ENCODE data around the gene MVB12B.

Gene MVB12B

DNA sequence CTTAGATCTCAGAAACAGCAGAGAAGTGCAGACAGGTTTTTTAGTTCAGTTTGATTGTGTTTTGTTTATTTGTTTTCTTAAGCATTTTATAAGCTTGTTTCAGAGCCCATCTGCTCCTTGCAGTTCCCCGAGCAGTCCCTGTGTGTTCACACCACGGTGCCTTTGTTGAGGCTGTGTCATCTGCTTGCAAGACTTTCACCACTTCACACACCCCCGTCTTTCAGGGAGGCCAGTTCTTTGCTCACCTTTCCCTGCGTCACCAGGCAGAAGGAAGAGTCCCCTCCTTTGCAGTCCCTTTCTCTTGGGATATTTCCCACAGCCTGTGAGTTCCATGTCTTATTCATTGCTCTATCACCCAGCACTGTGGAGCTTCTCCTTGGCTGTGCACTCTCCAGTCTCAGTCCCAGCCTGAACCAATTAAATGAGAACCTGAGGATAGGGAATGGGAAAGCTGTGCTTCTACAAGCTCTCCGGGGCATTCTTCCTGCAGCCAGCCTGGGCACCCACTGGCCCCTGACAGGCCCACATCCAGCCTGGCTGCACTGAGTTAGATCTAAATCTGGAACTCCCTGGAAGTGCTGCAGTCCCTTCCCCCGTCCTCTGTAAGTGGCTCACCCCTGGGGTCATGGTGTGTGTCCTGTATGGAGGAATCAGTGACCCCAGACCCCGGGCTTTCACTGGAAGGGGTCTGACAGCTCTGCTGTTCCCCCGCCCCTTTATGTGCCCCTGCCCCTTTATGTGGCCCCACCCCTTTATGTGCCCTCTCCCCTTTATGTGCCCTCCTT lies 5.5 kb downstream of the MVB12B start:
- no peak for DNase-seq (ENCODE audit: low read depth)

DNA sequence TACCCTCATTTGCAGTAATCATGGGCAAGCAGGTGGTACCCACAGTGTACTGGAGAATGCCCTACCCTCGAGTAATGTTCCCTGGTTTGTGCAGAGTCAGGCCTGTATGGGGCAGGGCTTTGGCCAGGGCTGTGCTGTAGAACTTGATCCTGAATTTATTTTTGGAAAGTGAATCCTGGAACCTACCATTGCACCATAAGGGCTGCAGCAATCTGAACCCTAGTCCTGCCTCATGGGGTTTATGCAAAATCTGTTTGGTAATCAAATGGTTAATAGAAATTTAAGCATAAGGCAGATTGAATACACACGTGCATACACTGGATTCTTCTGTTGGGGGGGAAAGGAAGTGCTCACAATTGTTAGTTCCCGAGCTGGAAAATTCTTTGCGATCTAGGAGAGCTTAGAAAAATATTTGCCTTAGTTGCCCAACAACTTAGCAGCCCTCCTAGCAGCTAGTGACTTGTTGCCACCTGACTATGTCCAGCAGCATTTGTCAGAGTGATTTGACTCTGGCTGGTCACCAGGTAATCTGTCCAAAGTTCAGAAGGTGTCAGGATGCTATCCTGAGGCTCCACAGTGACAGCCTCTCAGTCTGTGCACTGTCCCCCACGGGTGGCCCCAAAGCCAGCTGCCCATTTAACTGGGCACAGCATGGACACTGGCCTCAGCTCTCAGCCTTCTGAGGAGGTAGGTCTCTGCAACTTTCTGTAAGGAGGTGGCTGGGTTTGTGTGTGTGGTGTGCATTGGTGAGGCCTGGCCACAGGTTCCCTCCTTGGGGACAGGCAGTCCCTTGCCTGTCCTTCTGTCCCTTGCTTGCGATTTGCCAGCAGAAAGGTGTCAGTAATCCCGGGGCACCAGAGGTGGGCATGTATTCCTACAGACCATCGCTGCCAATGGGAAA lies 8.3 kb downstream of the MVB12B start:
- no peak for DNase-seq (ENCODE audit: low read depth)

DNA sequence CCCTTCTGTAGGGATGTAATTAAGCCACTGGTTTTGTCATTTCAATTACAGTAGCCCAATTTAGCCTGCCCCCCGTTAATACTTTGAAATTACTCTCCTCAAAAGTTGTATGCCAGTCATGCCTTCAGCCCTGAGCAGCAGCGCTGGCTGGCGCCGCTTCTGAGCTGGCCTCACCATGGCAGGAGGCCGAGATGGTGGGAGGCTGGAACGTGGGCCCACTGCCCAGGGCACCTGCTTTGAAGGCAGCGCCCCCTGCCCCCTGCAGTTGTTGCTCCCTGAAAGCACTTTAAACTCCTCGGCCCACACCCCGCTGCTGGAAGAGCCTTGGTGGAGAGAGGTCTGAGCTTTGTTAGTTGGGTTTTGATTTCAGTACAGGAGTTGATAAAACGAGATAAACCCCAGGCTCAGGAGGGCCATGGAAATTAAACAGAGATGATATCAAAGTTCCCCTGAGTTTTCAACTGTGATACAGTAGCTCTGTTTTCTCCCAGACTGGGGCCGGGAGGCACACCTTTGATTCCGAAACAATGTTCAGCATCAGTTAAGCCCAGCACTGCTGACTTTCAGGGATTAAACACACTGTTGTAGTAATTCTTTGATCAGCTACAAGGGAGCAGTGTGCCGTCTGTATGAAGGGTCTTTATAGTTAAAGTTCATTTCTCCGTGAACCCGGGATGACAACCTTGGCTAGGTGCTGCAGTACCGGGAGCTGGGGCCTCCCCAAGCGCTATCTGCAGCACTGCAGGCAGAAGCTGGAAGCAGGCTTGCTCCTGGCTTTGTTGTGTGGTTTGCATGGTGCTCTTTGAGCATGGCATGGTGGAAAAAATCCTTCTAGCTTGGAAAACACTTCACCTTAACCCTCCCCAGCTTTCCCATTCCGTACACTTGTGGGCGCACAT lies 9.5 kb downstream of the MVB12B start:
- DNase-seq (ENCODE audit: low read depth), result no peak

- DNase-seq (ENCODE audit: low read depth), result no peak
These were observed 10.2 kb downstream of the MVB12B start for GRCh38 chr9:126336736-126337325.

DNA sequence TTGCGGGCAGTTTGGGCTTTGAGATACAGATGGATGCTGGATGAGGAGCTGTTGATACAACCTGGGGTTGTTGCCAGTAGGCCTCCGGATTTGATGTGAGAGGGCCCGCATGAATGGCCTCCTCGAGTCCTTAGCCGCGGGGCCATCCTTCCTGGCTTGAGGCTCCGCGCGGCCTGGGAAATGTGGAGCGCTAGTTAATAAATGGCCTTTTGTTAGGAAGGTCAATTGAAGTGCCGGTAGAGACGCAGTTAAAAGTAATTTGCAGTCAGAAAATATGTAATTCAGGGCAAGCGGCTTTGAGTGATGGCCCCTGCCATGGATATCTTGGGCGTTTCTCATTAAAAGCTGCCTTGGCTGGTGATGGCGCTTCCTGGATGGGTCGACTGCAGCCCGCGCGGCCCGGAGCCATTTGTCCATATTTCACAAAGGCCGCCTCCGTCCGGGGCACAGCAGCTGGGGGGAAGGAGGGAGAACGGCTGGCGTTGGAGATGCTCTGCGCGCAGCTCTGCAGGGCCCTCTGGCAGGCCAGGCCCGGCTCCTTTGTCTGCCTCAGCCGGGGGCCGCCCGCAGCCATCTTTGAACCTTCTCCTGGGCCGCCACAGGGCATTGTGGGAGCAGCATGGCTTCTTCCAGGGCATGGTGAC lies 11.2 kb downstream of the MVB12B start:
- no peak for DNase-seq (ENCODE audit: low read depth)

GRCh38 chr9:126338945-126339344 lies 12.3 kb downstream of the MVB12B start:
- DNase-seq (ENCODE audit: low read depth), result no peak

DNA sequence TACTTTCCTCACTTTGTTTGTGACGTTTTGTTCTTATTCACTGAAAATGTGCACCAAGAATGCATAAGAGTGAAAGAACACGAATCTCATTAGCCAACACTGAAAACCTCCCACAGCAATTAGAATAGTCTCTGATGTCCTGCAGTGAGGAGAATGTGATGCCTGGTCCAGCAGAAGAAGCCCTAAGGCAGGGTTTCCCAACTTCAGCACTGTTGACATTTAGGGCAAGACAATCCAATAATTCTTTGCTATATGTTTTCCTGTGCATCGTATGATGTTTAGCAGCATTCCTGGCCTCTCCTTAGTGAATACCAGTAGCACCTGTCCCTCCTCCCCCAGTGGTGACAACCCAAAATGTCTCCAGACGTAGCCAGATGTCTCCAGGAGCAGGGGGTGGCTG lies 14.8 kb downstream of the MVB12B start:
- DNase-seq (ENCODE audit: low read depth), result no peak

- DNase-seq (ENCODE audit: low read depth), result no peak
These were observed 15.3 kb downstream of the MVB12B start for GRCh38 chr9:126341902-126342301.

DNA sequence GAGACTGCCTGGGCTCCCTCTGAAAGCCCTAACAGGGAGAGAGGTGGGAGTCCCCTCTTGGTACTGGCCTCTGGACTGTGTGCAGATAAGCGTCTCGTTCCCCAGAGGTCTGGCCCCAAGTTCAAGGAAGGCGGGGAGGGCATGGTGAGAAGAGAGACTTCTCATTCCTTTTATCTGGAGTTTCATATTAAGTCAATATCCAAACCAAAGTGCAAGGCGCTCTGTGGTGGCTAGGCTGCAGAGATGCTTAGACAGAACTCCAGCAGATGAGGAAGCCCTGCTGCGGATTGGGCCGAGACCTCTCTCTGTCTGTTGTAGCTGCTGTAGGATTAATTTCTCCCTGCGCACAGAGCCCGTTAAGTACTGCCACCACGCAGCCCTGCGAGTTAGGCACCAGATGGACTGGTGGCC lies 16.0 kb downstream of the MVB12B start:
- DNase-seq (ENCODE audit: low read depth), result no peak

DNA sequence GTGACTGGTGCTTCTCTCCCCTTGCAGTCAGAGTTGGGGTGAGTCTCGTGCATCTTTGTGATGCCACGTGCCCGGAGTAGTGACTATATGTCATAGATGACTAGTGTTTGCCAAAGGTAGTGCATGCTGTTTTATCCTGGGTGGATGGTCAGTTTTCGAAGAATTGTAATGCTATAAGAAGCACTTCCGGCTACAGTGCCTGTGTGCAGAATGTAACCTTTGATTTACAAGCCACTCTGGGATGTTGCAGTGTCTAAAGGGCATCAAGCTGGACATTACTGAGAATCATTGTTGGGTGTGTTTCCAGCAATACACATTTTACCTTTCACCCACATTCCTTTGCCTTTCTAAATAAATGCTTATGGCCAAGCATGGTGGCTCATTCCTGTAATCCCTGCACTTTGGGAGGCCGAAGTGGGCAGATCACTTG lies 16.7 kb downstream of the MVB12B start:
- DNase-seq (ENCODE audit: low read depth), result no peak

DNA sequence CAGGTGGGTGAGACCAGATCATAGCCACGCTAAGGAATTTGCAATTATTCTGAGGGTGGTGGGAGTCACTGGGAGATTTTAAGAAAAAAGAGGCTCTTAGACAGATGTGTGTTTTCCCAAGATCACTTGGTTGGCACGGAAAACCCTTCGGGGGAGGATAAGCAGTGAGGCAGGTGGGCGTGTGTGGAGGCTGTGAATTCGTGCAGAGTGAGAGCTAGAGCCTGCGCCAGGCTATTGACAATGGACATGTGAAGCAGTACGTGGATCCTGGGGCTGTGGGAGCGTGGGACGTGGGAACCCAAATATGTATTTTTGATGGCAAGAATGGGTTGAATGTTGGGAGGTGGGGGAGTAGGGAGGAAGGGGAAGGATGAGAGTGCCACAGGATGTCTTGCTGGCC lies 19.4 kb downstream of the MVB12B start:
- DNase-seq (ENCODE audit: low read depth), result no peak

DNA sequence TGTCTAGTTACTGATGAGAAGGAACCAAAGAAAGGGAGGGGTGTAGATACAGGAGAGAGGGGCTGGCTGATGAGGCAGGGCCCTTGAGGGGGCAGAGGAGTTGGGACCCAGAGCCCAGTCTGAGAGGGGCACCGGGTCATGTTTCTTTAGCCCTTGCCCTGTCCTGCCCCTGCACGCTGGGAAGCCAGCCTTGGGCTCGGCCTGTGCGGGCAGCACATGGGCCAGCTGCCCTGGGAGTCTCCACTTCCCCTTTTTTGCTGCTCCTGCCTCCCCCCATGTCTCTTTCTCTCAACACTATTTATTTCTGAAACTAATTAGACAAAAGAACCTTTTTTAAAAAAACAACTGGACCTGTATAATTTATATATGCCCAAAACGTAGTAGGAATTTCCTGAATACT lies 20.5 kb downstream of the MVB12B start:
- no peak for DNase-seq (ENCODE audit: low read depth)

- no peak for DNase-seq (ENCODE audit: low read depth)
These were observed 21.5 kb downstream of the MVB12B start for GRCh38 chr9:126347911-126348760.

DNA sequence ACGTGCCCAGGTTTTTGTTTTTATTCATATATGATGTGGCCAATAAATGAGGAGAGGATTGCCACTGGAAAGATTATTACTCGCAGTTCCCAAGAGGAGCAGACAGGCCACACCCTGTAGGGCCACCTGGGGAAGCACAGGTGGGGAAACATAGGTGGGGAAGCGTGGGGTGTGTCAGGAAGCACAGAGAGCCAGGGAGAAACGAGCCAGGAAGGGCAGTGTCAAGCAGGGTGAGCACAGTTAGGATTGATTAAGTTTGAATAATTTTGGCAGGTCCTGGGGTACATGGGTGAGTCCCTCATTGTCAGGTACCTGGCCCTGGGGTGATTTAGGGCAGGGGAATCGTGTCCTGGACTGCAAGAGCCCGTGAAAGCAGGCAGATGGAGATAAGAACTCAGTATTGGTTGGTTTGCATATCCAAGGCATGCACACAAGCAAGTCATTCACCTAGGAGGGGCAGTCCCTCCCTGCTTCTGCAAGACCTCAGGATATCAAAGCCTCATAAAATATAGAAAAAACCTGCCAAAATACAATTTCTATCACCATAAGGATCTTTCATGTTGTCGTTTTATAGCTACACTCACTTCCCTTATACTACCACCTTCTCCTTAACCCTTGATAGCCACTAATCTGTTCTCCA lies 22.4 kb downstream of the MVB12B start:
- no peak for DNase-seq (ENCODE audit: low read depth)

DNA sequence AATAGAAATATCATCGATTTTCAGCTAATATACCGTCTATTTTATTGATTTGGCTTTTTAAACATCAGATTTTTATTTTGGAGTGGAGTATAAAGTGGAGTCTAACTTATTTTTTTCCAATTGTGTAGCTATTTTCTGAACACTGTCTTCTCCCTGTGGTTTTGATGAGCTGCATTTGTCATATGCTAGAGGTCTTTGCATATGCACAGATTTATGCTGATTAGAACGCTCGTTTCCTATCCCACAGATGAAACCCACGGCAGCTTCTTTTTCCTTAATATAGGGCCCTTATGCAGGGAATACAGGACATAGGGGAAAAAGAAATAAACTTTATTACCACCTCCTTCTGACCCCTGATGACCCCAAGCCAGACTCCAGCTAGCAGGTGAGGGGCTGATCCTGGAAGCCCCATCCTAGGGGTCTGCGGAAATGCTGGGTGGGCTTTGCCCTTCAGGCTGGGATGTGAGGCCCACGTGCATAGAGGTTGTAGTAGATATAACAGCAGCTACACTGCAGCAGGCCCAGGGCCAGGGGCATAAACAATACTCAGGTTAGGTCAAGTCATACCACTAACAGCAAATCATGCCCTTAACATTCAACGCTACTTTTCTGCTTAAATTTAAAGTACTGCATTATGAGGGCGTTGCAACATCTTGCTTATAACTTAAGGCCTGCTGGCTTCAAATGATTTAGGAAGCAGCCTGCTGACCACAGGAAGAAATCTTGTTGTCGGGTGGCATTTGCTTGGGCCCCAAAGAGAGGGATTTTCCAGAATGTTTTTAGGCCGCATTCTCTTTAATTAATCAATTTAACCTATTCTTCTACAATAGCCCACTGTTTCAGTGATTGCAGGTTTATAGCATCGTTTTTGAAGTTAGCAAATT lies 28.5 kb downstream of the MVB12B start:
- no peak for DNase-seq (ENCODE audit: low read depth)

- no peak for DNase-seq (ENCODE audit: low read depth)
These were observed 30.4 kb downstream of the MVB12B start for GRCh38 chr9:126357074-126357473.

GRCh38 chr9:126360073-126360472 lies 33.4 kb downstream of the MVB12B start:
- DNase-seq (ENCODE audit: low read depth), result no peak

GRCh38 chr9:126361810-126362238 lies 35.2 kb downstream of the MVB12B start:
- DNase-seq (ENCODE audit: low read depth), result no peak

DNA sequence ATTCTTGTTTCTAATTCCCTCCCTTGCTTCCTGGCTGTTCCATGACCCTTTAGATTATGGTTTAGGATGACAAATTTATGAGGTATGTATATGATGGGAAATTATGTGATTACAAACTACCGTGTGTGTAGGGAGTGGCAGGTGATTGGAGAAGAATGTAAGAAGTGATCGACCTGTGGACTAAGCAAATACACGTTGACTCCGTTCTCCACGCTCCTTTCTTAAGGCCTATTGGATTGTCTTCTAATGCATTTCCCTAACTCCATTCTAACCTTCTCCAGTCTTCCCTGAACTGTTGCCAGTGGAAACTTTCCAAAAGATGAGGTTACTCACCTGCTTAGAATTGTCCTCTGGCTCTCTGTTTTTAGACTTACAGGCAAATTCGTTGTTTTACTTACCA lies 36.6 kb downstream of the MVB12B start:
- no peak for DNase-seq (ENCODE audit: low read depth)
